Right atrium auricular region (tissue), 2 donors: ENCODE results near the gene USH2A. TPM values are rescaled to one million over a fixed set of nuclear protein-coding genes. Genes with fewer than 3 reads are reported as not detected.

ENCODE experiments used
- DNase-seq: peaks from one replicate; pipeline ENCODE4 v3.0.0-alpha.2; 2019; ENCODE audit warnings: low spot score
- H3K27ac ChIP-seq, 2 donors: fragments of 200-600 bp; sonication (generic); 1 replicate in 1 of 2; 2 replicates in 1 of 2; pipeline ENCODE4 v1.5.1; 2016 to 2019
- H3K27me3 ChIP-seq, 2 donors: fragments of 200-600 bp; sonication (generic); one replicate each; pipeline versions ENCODE4 v1.5.1 to v1.6.0; 2017 to 2019
- H3K36me3 ChIP-seq: fragments of 200-600 bp; sonication (generic); one replicate; pipeline ENCODE4 v1.5.1; 2016
- H3K4me1 ChIP-seq, 2 donors: fragments of 200-600 bp; sonication (generic); one replicate each; pipeline versions ENCODE4 v1.5.1 to v1.6.0; 2017 to 2019
- H3K4me3 ChIP-seq, 2 donors: fragments of 200-600 bp; sonication (generic); 1 replicate in 1 of 2; 2 replicates in 1 of 2; pipeline ENCODE4 v1.5.1; 2017 to 2019; ENCODE audit warnings: mild to moderate bottlenecking in 1 of 2, moderate library complexity in 1 of 2
- H3K9me3 ChIP-seq, 2 donors: fragments of 200-600 bp; sonication (generic); one replicate each; pipeline ENCODE4 v1.5.1; 2019
- total RNA-seq, 2 donors: library from RNA; depleted of rRNA; stranded (reverse); fragments of >200 nt; gene quantifications; one replicate each; pipeline ENCODE4 v1.1.0, GENCODE V29; 2016
- TF ChIP-seq, protein P1 (sequence below), 2 donors: fragments of 200-600 bp; sonication (generic); IDR thresholded peaks; one replicate each; pipeline ENCODE4 v1.5.1; 2019; ENCODE audit warnings: antibody characterized with exemption in 2 of 2

USH2A gene
- total RNA-seq, 2 donors from 2014 or later = 2.4 to 5.6 TPM

DNA sequence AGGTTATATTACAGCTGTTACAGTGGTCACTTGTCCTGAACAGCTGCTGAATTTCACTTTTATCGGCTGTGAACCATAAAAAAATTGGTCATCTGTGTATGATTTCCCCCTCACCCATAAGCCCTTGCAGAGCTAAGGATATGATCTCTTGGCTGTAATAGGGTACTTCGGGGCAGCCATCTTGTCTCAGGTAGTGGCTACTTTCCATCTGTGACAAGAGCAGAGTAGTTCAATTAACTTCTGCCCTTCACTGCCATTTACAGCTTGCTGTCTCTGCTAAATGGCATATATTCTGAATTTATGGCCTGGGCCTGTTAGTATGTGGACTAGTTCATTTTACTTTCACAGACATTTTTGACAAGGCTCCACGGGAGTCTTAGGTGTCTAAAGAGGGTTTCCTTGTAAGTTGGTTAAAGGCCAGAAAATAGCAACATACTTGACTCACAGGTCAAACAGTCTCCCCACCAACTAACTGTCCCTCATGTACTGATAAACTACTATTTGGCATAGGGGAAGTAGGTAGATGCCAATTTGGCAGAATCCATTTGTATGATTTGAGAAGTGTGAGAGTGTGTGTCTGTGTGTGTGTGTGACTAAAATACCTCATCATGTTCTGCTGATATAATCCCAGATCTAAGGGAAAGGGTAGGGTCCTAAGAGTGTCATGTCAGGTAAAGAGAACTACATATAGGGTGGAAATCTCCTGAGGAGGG lies 704.5 kb downstream of the USH2A start:
- H3K9me3 ChIP-seq = no peaks in the 10 kb centered on the region
- H3K36me3 ChIP-seq = no peaks in the 10 kb centered on the region
- no peaks in the 10 kb centered on the region for H3K27me3 ChIP-seq
- DNase-seq = no peak
- no peak overlapping the region for H3K27ac ChIP-seq
- TF ChIP-seq, protein P1, sequence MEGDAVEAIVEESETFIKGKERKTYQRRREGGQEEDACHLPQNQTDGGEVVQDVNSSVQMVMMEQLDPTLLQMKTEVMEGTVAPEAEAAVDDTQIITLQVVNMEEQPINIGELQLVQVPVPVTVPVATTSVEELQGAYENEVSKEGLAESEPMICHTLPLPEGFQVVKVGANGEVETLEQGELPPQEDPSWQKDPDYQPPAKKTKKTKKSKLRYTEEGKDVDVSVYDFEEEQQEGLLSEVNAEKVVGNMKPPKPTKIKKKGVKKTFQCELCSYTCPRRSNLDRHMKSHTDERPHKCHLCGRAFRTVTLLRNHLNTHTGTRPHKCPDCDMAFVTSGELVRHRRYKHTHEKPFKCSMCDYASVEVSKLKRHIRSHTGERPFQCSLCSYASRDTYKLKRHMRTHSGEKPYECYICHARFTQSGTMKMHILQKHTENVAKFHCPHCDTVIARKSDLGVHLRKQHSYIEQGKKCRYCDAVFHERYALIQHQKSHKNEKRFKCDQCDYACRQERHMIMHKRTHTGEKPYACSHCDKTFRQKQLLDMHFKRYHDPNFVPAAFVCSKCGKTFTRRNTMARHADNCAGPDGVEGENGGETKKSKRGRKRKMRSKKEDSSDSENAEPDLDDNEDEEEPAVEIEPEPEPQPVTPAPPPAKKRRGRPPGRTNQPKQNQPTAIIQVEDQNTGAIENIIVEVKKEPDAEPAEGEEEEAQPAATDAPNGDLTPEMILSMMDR (IDR thresholded peaks at IDR 0.05) = no peak
- H3K4me1 ChIP-seq = no peaks in the 10 kb centered on the region
- H3K4me3 ChIP-seq = no peak overlapping the region

DNA sequence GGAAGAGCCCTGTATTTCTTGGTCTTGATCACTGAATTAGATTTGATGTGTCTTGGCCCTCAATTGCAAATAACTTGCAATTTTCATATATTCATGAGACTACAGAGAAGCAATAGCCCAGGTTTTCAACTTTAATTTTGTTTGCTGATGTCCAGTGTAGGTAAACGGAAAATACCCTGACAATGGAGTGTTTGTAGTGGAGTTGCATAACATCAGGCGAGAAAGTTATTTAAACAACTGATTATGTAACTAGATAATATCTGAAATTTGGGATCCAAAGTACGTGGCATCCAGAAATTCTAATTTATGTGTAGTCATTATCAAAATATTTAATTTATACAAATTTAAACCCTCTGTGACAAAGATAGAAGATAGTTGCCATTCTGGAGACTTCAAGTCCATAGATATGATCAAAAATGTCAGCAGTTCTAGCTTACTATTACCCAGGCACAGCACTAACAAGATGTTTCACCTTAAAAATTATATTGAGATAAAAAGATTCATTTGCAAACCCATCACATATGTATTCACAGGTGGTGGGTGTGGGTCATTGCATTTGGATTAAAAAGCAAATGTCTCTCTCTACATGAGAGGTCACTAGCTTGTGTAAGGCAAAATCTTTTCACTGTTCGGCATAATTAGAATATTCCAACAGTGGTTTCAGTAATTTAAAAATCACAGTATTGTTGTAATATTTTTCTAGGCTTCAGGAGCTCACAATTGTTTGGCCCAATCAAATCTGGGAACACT lies 705.4 kb downstream of the USH2A start:
- Histone ChIP-seq H3K27me3 (no peaks in the 10 kb centered on the region), H3K9me3 (no peaks in the 10 kb centered on the region)
- TF ChIP-seq, protein P1 (IDR thresholded peaks at IDR 0.05) = no peak

DNA sequence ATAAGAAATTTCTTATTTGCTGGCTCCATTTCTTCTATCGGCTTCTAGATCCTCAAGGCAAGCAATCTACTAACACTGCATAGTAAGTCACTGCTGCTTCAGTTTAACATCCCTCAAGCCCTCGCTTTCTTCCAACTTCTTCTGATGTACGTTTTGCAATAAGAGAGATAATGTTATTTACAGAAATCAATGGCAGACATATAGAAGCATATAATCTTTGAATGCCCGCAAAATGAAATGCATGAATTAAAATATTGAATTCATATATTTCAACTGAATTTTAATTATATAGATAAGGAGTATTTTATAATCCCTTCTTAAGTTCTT lies 712.4 kb downstream of the USH2A start:
- Histone ChIP-seq H3K9me3 (no peaks in the 10 kb centered on the region), H3K36me3 (no peaks in the 10 kb centered on the region), H3K27ac (no peak overlapping the region), H3K4me3 (no peak overlapping the region), H3K27me3 (no peaks in the 10 kb centered on the region), H3K4me1 (no peaks in the 10 kb centered on the region)
- no peak for DNase-seq
- TF ChIP-seq, protein P1 (IDR thresholded peaks at IDR 0.05) = no peak

More for the DNA sequence above, 705.4 kb downstream of the USH2A start:
- H3K4me1 ChIP-seq = no peaks in the 10 kb centered on the region
- no peak overlapping the region for H3K27ac ChIP-seq
- no peak for DNase-seq
- no peak overlapping the region for H3K4me3 ChIP-seq
- no peaks in the 10 kb centered on the region for H3K36me3 ChIP-seq

DNA sequence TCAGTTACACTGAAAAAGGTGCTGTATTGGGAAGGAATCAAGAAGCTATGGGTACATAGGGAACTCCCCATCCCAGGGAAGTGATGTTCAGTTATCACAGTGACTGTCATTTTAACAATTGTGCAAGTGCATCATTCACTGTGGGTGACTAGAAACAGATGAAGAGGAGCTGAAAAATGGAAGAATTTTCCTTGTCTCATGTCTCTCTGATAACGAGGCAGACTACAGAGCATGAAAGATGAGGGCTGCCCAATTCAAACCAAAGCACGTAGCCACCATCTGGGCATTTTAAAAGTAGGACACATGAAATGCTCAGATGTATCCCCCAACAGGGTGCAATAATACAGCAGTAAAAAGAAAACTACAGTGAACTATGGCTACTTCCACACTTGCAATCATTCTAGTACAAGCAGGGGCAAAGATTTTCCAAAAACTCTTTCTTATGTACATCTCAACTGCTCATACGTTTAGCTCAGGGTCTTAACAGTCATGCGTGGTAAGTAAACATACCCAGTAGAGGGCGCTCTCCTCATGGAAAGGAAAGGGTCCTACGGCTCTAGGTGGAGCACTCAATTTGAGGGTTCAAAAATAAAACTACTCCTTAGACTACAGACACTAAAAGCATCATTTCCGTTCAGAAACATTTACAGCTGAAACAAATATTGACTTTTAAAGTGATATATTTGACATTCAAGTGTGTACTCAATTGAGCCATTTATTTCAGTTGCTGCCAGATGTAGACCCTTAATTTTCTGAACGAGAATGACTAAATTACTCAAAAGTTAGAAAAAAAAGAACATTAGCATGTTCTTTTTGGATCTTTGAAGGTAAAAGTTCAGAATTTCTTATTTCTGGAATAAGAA lies 713.0 kb downstream of the USH2A start:
- H3K27ac ChIP-seq = no peak overlapping the region
- H3K4me1 ChIP-seq = no peaks in the 10 kb centered on the region
- H3K4me3 ChIP-seq = no peak overlapping the region
- TF ChIP-seq, protein P1 (IDR thresholded peaks at IDR 0.05) = peak in 1 of 2 donors; percentile 50
- no peaks in the 10 kb centered on the region for H3K36me3 ChIP-seq
- no peaks in the 10 kb centered on the region for H3K27me3 ChIP-seq
- H3K9me3 ChIP-seq = no peaks in the 10 kb centered on the region
- no peak for DNase-seq

DNA sequence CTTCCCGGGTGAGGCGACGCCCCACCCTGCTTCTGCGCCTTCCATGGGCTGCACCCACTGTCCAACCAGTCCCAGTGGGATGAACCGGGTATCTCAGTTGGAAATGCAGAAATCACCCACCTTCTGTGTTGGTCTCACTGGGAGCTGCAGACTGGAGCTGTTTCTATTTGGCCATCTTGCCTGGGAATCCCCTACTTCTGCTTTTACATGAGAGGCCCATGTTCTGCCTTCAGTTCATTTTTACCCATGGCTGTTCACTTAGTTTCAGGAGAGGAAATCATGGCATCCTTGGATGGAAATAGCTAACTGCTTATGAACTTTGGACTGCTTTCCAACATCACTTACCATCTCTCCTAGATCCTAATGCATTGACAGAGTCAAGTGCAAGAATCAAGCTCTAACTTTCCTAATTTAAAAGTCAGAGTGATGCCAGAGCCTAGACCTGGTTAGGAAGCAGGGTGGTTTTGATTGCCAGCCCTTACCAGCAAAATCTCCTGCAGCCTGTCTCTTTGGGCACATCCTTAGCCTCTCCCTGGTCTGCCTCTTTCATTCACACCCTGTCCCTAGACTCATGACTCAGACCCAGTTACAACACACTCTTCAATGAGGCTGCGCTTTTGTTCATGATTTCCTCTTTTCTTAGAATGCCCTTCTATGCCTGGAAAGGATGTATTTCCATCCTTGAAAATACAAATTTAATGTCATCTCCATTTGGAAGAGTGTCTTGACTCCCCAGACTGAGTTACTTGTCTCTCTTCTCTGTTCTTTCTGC lies 719.0 kb downstream of the USH2A start:
- Histone ChIP-seq H3K4me1 (no peaks in the 10 kb centered on the region), H3K27ac (no peak overlapping the region)
- TF ChIP-seq, protein P1 (IDR thresholded peaks at IDR 0.05) = no peak

More for the DNA sequence above, 719.0 kb downstream of the USH2A start:
- no peaks in the 10 kb centered on the region for H3K36me3 ChIP-seq
- no peak overlapping the region for H3K4me3 ChIP-seq
- no peaks in the 10 kb centered on the region for H3K27me3 ChIP-seq
- no peaks in the 10 kb centered on the region for H3K9me3 ChIP-seq
- DNase-seq = no peak
